Astrocyte (in vitro differentiated cells and primary cell): ENCODE results near the gene LRMDA. TPM values are rescaled to one million over a fixed set of nuclear protein-coding genes. Genes with fewer than 3 reads are reported as not detected.

Experiments
- DNase-seq: peaks from one replicate; pipeline ENCODE4 v3.0.0-alpha.2; 2010; ENCODE audit warnings: low read depth
- FAIRE-seq: peaks from 2 replicates; lab custom pipeline; 2011; peaks lifted over from hg19 to GRCh38; lab: Jason Lieb, UNC
- H2AFZ ChIP-seq: 2 replicates; pipeline ENCODE4 v1.6.0; 2012; ENCODE audit warnings: low read depth, low read length, inconsistent platforms
- H3K27ac ChIP-seq: 2 replicates; pipeline ENCODE4 v1.5.1; 2011; ENCODE audit warnings: low read depth, low read length, inconsistent platforms
- H3K27me3 ChIP-seq: 2 replicates; pipeline ENCODE4 v1.6.0; 2011; ENCODE audit warnings: low read length, inconsistent platforms; ENCODE audit not compliant: insufficient read depth
- H3K36me3 ChIP-seq: 2 replicates; pipeline ENCODE4 v1.5.1; 2011; ENCODE audit warnings: low read length, inconsistent platforms; ENCODE audit not compliant: insufficient read depth
- H3K4me1 ChIP-seq: 2 replicates; pipeline ENCODE4 v1.5.1; 2011; ENCODE audit warnings: low read length, inconsistent platforms; ENCODE audit not compliant: insufficient read depth
- H3K4me2 ChIP-seq: 2 replicates; pipeline ENCODE4 v1.6.0; 2012; ENCODE audit warnings: low read length, inconsistent platforms
- H3K4me3 ChIP-seq: 2 replicates; pipeline ENCODE4 v1.5.1; 2011; ENCODE audit warnings: low read depth, mild to moderate bottlenecking, low read length, inconsistent platforms; ENCODE audit not compliant: insufficient read depth
- H3K79me2 ChIP-seq: 2 replicates; pipeline ENCODE4 v1.6.0; 2012; ENCODE audit warnings: mild to moderate bottlenecking, low read length, inconsistent platforms; ENCODE audit not compliant: insufficient read depth
- H3K9ac ChIP-seq: 2 replicates; pipeline ENCODE4 v1.6.0; 2012; ENCODE audit warnings: mild to moderate bottlenecking, low read length, inconsistent platforms
- H3K9me3 ChIP-seq: 2 replicates; pipeline ENCODE4 v1.5.1; 2012; ENCODE audit warnings: low read depth, mild to moderate bottlenecking, low read length, inconsistent platforms; ENCODE audit not compliant: insufficient read depth
- H4K20me1 ChIP-seq: 2 replicates; pipeline ENCODE4 v1.6.0; 2012; ENCODE audit warnings: low read length, inconsistent platforms; ENCODE audit not compliant: insufficient read depth
- H3K27ac Mint-ChIP-seq: one replicate; pipeline ENCODE4 v1.8.0; 2021; ENCODE audit warnings: mild to moderate bottlenecking, mixed read lengths; ENCODE audit not compliant: unreplicated experiment
- H3K27me3 Mint-ChIP-seq: one replicate; pipeline ENCODE4 v1.8.0; 2021; ENCODE audit warnings: low read depth, mixed read lengths; ENCODE audit not compliant: unreplicated experiment
- H3K36me3 Mint-ChIP-seq: one replicate; pipeline ENCODE4 v1.8.0; 2021; ENCODE audit warnings: low read depth, mixed read lengths; ENCODE audit not compliant: unreplicated experiment
- H3K4me1 Mint-ChIP-seq: one replicate; pipeline ENCODE4 v1.8.0; 2021; ENCODE audit warnings: low read depth, mixed read lengths; ENCODE audit not compliant: unreplicated experiment
- H3K4me3 Mint-ChIP-seq: one replicate; pipeline ENCODE4 v1.8.0; 2021; ENCODE audit warnings: mild to moderate bottlenecking, moderate library complexity, mixed read lengths; ENCODE audit not compliant: unreplicated experiment
- H3K9me3 Mint-ChIP-seq: one replicate; pipeline ENCODE4 v1.8.0; 2021; ENCODE audit warnings: mild to moderate bottlenecking, mixed read lengths; ENCODE audit not compliant: unreplicated experiment
- CTCF ChIP-seq: IDR thresholded peaks from 2 replicates; pipeline ENCODE4 v1.5.1; 2011; ENCODE audit warnings: low read depth, mild to moderate bottlenecking, inconsistent platforms, low read length, moderate library complexity; ENCODE audit not compliant: insufficient read depth
- EZH2 ChIP-seq: IDR thresholded peaks from 2 replicates; pipeline ENCODE4 v1.6.1; 2012; ENCODE audit warnings: mild to moderate bottlenecking, low read length, inconsistent platforms; ENCODE audit not compliant: insufficient read depth
- total RNA-seq: library from RNA; stranded (reverse); gene quantifications from 2 replicates; pipeline ENCODE4 v1.2.1, GENCODE V29; 2021

The LRMDA gene
- total RNA-seq, 1 donor from 2014 or later: 2.7 TPM

GRCh38 chr10:76456197-76456596 lies 1024.8 kb downstream of the LRMDA start:
- Mint-ChIP-seq H3K27ac (no peak overlapping the region), H3K27me3 (no peaks in the 10 kb centered on the region), H3K4me1 (no peaks in the 10 kb centered on the region), H3K36me3 (no peaks in the 10 kb centered on the region), H3K4me3 (no peak overlapping the region), H3K9me3 (peaks cover 3% of the 10 kb centered on the region)
- Histone ChIP-seq H3K4me3 (no peak overlapping the region), H3K27me3 (no peaks in the 10 kb centered on the region), H3K9me3 (no peaks in the 10 kb centered on the region), H3K4me2 (no peak overlapping the region), H2AFZ (no peak overlapping the region), H4K20me1 (no peaks in the 10 kb centered on the region), H3K27ac (no peak overlapping the region), H3K79me2 (no peaks in the 10 kb centered on the region), H3K36me3 (no peaks in the 10 kb centered on the region), H3K9ac (no peak overlapping the region), H3K4me1 (no peaks in the 10 kb centered on the region)
- TF ChIP-seq EZH2: no peak
- TF ChIP-seq CTCF: no peak
- FAIRE-seq: no peak
- no peak for DNase-seq

- Histone ChIP-seq H3K4me2 (no peak overlapping the region), H3K9ac (no peak overlapping the region), H2AFZ (no peak overlapping the region), H3K36me3 (no peaks in the 10 kb centered on the region), H3K79me2 (no peaks in the 10 kb centered on the region), H4K20me1 (no peaks in the 10 kb centered on the region), H3K27me3 (no peaks in the 10 kb centered on the region), H3K4me3 (no peak overlapping the region), H3K27ac (no peak overlapping the region), H3K4me1 (no peaks in the 10 kb centered on the region), H3K9me3 (no peaks in the 10 kb centered on the region)
- DNase-seq (no peak), FAIRE-seq (no peak)
- H3K36me3 Mint-ChIP-seq: no peaks in the 10 kb centered on the region
- no peak overlapping the region for H3K4me3 Mint-ChIP-seq
- TF ChIP-seq CTCF (no peak), EZH2 (no peak)
- H3K27ac Mint-ChIP-seq: no peak overlapping the region
- H3K27me3 Mint-ChIP-seq: peaks cover 6% of the 10 kb centered on the region
- H3K9me3 Mint-ChIP-seq: no peaks in the 10 kb centered on the region
- H3K4me1 Mint-ChIP-seq: no peaks in the 10 kb centered on the region
Measured at GRCh38 chr10:76459016-76459730, 1027.7 kb downstream of the LRMDA start.

DNA sequence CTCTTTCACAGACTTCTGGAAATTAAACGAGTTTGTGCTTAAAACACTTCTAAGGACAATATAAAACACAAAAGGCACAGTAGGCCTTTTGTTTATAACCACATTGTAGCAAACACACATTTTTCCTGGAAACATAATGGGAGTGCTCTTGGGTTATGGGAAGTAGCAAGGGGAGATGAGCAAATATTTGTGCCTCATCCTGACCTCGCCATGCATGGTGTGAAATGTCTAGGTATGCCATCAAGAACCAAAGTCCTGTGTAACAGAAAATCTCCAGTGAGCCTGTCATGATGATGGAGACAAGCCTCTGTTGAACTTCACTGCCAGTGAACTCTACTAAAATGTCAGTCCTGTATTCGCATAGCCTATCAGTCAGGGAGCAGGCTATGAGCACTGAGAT lies 1029.6 kb downstream of the LRMDA start:
- Histone ChIP-seq H3K79me2 (no peaks in the 10 kb centered on the region), H2AFZ (no peak overlapping the region), H3K9me3 (no peaks in the 10 kb centered on the region), H3K27ac (no peak overlapping the region), H3K4me3 (no peak overlapping the region), H3K36me3 (no peaks in the 10 kb centered on the region), H4K20me1 (no peaks in the 10 kb centered on the region), H3K9ac (no peak overlapping the region), H3K4me2 (no peak overlapping the region), H3K4me1 (no peaks in the 10 kb centered on the region), H3K27me3 (no peaks in the 10 kb centered on the region)
- FAIRE-seq: no peak
- H3K27ac Mint-ChIP-seq: no peak overlapping the region
- no peak for TF ChIP-seq CTCF
- TF ChIP-seq EZH2: no peak
- no peaks in the 10 kb centered on the region for H3K36me3 Mint-ChIP-seq
- DNase-seq: no peak
- H3K4me1 Mint-ChIP-seq: no peaks in the 10 kb centered on the region
- no peak overlapping the region for H3K4me3 Mint-ChIP-seq
- H3K27me3 Mint-ChIP-seq: peaks cover 6% of the 10 kb centered on the region
- H3K9me3 Mint-ChIP-seq: no peaks in the 10 kb centered on the region
